Measurements from ENCODE around the gene ACTR3C. TPM values are rescaled to one million over a fixed set of nuclear protein-coding genes. Genes with fewer than 3 reads are reported as not detected.

The ACTR3C gene
- total and polyA plus RNA-seq, 8 donors = 9.0 to 26.5 (median 17.2) TPM

DNA sequence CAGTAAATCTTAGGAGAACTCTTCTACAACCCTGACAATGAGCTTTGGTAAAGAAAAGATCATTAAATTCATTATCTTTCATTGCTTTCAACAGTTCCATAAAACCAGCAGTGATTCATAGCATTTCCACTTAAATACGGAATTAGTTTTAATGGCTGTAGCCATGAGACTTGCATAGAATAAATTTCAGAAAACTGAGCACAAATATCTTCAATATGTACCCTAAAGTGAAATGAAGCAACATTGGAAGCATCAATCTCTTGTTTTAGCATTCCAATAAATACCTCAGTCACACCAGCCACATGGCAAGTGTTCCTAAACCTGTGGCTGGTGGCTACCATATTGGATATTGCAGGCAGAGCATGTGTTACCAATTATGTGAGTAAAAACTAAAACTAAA is 21.7 kb upstream of the ACTR3C start:
- Histone ChIP-seq H3K27ac (no peak overlapping the region), H3K4me3 (no peak overlapping the region), H3K4me1 (no peaks in the 10 kb centered on the region), H3K9me3 (no peaks in the 10 kb centered on the region), H3K27me3 (no peaks in the 10 kb centered on the region), H3K36me3 (no peaks in the 10 kb centered on the region)
- 95 to 99% methylated on average over 1 of the region's 1 CpG for WGBS, 2 donors
- FAIRE-seq (no peak), DNase-seq (no peak), ATAC-seq (no peak)
- intact Hi-C loops (cut with DNase I) = no loop called here
- TF ChIP-seq, protein P1, sequence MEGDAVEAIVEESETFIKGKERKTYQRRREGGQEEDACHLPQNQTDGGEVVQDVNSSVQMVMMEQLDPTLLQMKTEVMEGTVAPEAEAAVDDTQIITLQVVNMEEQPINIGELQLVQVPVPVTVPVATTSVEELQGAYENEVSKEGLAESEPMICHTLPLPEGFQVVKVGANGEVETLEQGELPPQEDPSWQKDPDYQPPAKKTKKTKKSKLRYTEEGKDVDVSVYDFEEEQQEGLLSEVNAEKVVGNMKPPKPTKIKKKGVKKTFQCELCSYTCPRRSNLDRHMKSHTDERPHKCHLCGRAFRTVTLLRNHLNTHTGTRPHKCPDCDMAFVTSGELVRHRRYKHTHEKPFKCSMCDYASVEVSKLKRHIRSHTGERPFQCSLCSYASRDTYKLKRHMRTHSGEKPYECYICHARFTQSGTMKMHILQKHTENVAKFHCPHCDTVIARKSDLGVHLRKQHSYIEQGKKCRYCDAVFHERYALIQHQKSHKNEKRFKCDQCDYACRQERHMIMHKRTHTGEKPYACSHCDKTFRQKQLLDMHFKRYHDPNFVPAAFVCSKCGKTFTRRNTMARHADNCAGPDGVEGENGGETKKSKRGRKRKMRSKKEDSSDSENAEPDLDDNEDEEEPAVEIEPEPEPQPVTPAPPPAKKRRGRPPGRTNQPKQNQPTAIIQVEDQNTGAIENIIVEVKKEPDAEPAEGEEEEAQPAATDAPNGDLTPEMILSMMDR (IDR thresholded peaks at IDR 0.05) = no peak

DNA sequence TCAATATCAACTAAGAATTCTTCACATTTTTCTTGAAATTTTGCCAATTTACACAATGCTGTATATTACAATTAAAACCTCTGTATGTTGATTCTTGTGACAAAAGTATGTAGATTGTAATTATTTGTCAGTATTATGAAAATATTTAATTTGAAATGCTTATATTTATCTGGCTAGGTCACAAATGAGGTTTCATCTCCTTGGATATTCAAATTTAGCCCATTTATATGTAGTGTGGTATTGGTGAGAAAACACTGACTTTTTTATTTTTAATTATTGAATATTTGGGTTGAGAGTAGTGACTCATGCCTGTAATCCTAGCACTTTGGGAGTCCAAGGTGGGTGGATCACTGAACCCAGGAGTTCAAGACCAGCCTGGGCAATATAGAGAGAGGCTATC is 21.0 kb upstream of the ACTR3C start:
- intact Hi-C loops (cut with DNase I) = no loop called here
- DNase-seq (no peak), ATAC-seq (no peak), FAIRE-seq (no peak)
- Histone ChIP-seq H3K36me3 (no peaks in the 10 kb centered on the region), H3K27me3 (no peaks in the 10 kb centered on the region), H3K9me3 (no peaks in the 10 kb centered on the region), H3K4me1 (peaks cover 0 to under 1% (median 0%) of the 10 kb centered on the region in 3 donors), H3K27ac (no peak overlapping the region), H3K4me3 (no peak overlapping the region)
- TF ChIP-seq, protein P1 (IDR thresholded peaks at IDR 0.05) = no peak

DNA sequence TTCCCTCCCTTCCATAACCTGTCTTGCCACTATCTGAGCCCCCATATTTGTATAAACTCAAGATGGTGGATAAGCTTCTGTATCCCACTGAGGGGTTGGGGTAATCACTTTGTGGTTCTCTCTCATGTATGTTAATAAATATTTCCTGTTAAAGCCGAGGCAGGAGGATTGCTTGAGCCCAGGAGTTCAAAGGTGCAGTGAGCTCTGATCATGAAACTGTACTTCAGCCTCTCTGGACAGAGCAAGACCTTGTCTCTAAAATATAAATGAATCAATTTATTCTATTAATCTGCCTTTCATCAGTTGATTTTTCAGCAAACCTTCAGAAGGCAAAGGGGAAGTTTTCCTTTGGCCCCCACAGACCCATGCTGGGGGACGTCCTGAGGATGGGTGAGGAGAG is 19.9 kb upstream of the ACTR3C start:
- DNase-seq (no peak), ATAC-seq (no peak), FAIRE-seq (no peak)
- WGBS, 2 donors = 92 to 94% methylated on average over 2 of the region's 2 CpGs
- no peak overlapping the region for H3K4me3 ChIP-seq
- H3K4me1 ChIP-seq = peaks cover under 1 to 10% (median 6%) of the 10 kb centered on the region in 3 donors
- H3K27me3 ChIP-seq = no peaks in the 10 kb centered on the region
- TF ChIP-seq, protein P1 (IDR thresholded peaks at IDR 0.05) = no peak
- H3K36me3 ChIP-seq = no peaks in the 10 kb centered on the region
- H3K27ac ChIP-seq = no peak overlapping the region
- H3K9me3 ChIP-seq = no peaks in the 10 kb centered on the region
- intact Hi-C loops (cut with DNase I) = no loop called here

DNA sequence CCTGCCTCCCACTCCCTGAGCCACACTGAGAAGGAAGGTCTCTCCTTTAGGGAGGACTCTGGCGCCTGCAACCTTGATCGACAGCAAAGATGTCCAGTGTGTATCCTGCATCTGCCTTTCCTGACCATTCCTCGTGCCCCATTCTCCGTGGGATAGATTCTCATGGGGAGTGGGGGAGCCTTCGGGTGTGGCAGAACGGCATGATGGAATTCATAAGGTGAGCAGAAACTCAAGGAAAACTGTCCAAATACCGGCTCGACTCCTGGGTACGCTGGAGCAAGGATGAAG is 18.7 kb upstream of the ACTR3C start:
- intact Hi-C loops (cut with DNase I) = no loop called here
- H3K36me3 ChIP-seq = no peaks in the 10 kb centered on the region
- no peaks in the 10 kb centered on the region for H3K27me3 ChIP-seq
- H3K9me3 ChIP-seq = no peaks in the 10 kb centered on the region
- FAIRE-seq = no peak
- no peak for DNase-seq
- ATAC-seq = no peak
- peak overlapping the region in 2 of 4 donors; percentile 60 to 74 for H3K4me3 ChIP-seq
- peak overlapping the region in 1 of 4 donors; percentile 89 for H3K27ac ChIP-seq
- TF ChIP-seq, protein P1 (IDR thresholded peaks at IDR 0.05) = no peak
- H3K4me1 ChIP-seq = peaks cover 9 to 21% (median 12%) of the 10 kb centered on the region in 3 donors
- WGBS, 2 donors = 79 to 86% methylated on average over 9 of the region's 9 CpGs

DNA sequence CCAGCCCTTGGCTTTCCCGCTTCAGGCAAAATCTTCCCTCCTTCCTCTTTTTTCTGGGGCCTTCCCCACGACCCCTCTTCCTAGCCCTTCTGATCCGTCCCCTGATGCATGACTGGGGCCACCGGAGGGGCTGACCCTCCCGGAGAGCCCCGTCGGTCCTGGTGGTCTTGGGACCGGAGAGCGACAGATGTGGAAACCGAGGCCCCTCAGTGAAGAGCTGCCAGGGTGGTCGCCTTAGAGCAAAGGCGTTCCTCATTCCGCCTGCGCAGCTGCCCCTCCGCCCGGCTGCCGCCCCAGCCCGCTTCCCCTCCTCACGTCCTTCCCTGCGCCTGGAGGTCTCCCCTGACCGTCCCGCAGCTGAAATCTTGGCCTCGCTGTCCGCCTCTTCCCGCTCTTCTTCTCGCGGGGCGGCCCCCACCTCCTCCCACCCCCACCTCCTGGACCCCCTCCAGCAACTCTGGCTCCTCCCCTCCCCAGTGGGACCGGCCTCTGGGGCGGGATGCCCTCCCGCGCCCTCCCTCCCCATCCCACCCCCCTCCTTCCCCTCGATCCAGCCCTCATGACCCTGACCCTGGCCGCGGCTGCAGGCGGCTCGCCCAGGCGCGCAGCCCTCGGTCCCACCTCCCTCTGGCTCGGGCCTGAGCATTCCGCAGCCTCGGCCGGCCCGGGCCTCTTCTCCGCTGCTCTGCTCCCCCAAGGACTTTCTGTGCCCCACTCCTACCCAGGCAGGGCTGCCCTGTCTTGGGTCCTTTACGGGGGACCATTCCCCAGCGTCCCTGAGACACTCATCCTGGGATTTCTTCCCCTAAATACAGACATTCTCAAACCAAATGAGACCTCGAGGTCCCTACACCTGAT is 18.1 kb upstream of the ACTR3C start, which contains the start of gene RARRES2:
RARRES2 (minus strand) TSS at position 367 of the 858 bp plus-strand sequence. CDS start 1,020 bp downstream, outside the sequence.
- TF ChIP-seq, protein P1 (IDR thresholded peaks at IDR 0.05) = no peak

More for the DNA sequence above, 18.1 kb upstream of the ACTR3C start, which contains the start of gene RARRES2:
- WGBS, 2 donors = 16% methylated on average over 34 to 49 of the region's 49 CpGs
- H3K36me3 ChIP-seq = no peaks in the 10 kb centered on the region
- peak; percentile 53 to 83 (median 78) for DNase-seq
- no peaks in the 10 kb centered on the region for H3K27me3 ChIP-seq
- H3K4me1 ChIP-seq = peaks cover 14 to 27% (median 17%) of the 10 kb centered on the region in 3 donors
- H3K9me3 ChIP-seq = no peaks in the 10 kb centered on the region
- H3K4me3 ChIP-seq = peak within 1 kb of the TSS; percentile 34 to 74 (median 52)
- intact Hi-C loops (cut with DNase I) = no loop called here
- FAIRE-seq = no peak
- ATAC-seq = peak; percentile 22 to 53 (median 46)
- peak within 1 kb of the TSS; percentile 60 to 89 (median 78) for H3K27ac ChIP-seq
